VCaP (cell line): ENCODE measurements around the gene NR6A1.

Source experiments
- H3K27ac ChIP-seq: fragments of 450-650 bp; 2 replicates; pipeline ENCODE4 v1.5.1; 2017
- CTCF ChIP-seq: fragments of 450-650 bp; conservative IDR thresholded peaks from 2 replicates; pipeline ENCODE4 v1.5.1; 2017; ENCODE audit warnings: mild to moderate bottlenecking, moderate library complexity

The NR6A1 gene

DNA sequence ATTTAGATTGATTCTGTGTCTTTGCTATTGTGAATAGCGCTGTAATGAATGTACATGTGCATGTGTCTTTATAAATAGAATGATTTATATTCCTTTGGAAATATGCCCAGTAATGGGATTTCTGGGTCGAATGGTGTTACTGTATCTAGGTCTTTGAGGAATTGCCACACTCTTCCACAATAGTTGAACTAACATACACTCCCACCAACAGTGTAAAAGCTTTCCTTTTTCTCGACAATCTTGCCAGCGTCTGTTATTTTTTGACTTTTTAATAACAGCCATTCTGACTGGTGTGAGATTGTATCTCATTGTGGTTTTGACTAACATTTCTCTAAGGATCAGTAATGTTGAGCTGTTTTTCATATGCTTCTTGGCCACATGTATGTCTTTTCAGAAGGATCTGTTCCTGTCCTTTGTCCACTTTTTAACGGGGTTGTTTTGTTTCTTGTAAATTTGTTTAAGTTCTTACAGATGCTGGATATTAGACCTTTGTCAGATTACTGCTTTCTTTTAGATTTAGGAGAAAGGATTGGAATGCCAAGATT is 139.0 kb downstream of the NR6A1 start:
- no peak for TF ChIP-seq CTCF
- no peak overlapping the region for H3K27ac ChIP-seq

GRCh38 chr9:124631326-124631725 is 139.8 kb downstream of the NR6A1 start:
- TF ChIP-seq CTCF = no peak

DNA sequence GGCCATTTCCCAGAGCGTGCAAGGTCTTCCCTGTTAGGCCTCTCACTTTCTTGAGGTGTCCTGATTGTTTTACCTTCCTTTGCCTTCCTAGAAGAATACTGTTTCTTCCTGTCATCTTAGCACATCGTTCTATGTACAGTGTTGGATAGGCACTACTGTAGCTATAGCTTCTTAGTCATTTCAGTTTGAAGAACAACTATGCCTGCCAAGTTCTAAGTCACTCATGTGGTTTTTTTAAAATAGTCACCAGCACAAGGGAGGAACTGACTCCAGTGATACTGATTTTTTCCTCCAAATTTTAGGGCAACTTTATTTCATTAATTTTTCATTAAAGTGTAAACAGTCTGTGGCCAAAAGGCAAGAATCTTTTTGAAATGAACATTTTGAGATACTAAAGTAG is 141.5 kb downstream of the NR6A1 start:
- no peak overlapping the region for H3K27ac ChIP-seq
- TF ChIP-seq CTCF = no peak

More at GRCh38 chr9:124631326-124631725, 139.8 kb downstream of the NR6A1 start:
- no peak overlapping the region for H3K27ac ChIP-seq

- H3K27ac ChIP-seq = no peak overlapping the region
- TF ChIP-seq CTCF = no peak
Measured at GRCh38 chr9:124628741-124629140, 142.4 kb downstream of the NR6A1 start.

- no peak for TF ChIP-seq CTCF
- no peak overlapping the region for H3K27ac ChIP-seq
Measured at GRCh38 chr9:124626276-124626675, 144.8 kb downstream of the NR6A1 start.

DNA sequence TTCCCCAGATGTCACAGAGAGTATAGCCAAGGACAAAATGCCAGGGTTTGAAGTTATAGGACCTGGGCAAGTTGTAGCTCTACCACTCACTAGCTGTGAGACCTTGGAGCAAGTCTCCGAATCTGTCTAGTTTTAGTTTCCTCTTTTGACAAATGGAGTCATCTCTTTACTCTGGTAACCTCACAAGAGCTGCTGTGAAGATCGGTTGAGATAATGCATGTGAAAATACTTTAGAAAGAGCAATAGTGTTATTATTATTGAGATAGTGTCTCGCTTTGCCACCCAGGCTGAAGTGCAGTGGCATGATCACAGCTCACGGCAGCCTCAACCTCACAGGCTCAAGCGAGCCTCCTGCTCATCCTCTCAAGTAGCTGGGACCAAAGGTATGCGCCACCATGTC is 146.0 kb downstream of the NR6A1 start:
- H3K27ac ChIP-seq = no peak overlapping the region
- no peak for TF ChIP-seq CTCF

- no peak overlapping the region for H3K27ac ChIP-seq
- TF ChIP-seq CTCF = no peak
Measured at GRCh38 chr9:124624735-124624992, 146.4 kb downstream of the NR6A1 start.
